Tongue (tissue), 2 donors: ENCODE data around the gene CD101. TPM values are rescaled to one million over a fixed set of nuclear protein-coding genes. Genes with fewer than 3 reads are reported as not detected.

Source experiments
- DNase-seq: peaks from one replicate; pipeline ENCODE4 v3.0.0-alpha.2; 2015
- total RNA-seq: library from RNA; depleted of rRNA; stranded (reverse); fragments of >200 nt; gene quantifications from one replicate; pipeline ENCODE4 v1.2.3, GENCODE V29; 2014

CD101 gene
- total RNA-seq, 1 donor from 2014 or later, result 3.0 TPM

GRCh38 chr1:117014209-117014608 lies 12.6 kb downstream of the CD101 start:
- no peak for DNase-seq

- DNase-seq, result no peak
Measured at GRCh38 chr1:117015724-117016123, 14.2 kb downstream of the CD101 start.

- DNase-seq, result no peak
Measured at GRCh38 chr1:117017062-117017461, 15.5 kb downstream of the CD101 start.

- DNase-seq, result peak; percentile 80
Measured at GRCh38 chr1:117017648-117018047, 16.1 kb downstream of the CD101 start.

GRCh38 chr1:117020526-117021156 lies 19.1 kb downstream of the CD101 start:
- peak; percentile 24 for DNase-seq

GRCh38 chr1:117022114-117022513 lies 20.6 kb downstream of the CD101 start:
- no peak for DNase-seq

GRCh38 chr1:117025568-117025967 lies 24.0 kb downstream of the CD101 start:
- no peak for DNase-seq

- no peak for DNase-seq
Measured at GRCh38 chr1:117026361-117026760, 24.8 kb downstream of the CD101 start.

GRCh38 chr1:117029685-117030084 lies 28.1 kb downstream of the CD101 start:
- no peak for DNase-seq

GRCh38 chr1:117030271-117030877 lies 28.8 kb downstream of the CD101 start:
- DNase-seq, result no peak

- DNase-seq, result no peak
Measured at GRCh38 chr1:117032266-117032665, 30.7 kb downstream of the CD101 start.

GRCh38 chr1:117032681-117033539 lies 31.4 kb downstream of the CD101 start:
- DNase-seq, result no peak

- no peak for DNase-seq
Measured at GRCh38 chr1:117033772-117034171, 32.2 kb downstream of the CD101 start.

- no peak for DNase-seq
Measured at GRCh38 chr1:117034791-117035290, 33.3 kb downstream of the CD101 start.

- no peak for DNase-seq
Measured at GRCh38 chr1:117036018-117036461, 34.5 kb downstream of the CD101 start.

- DNase-seq, result no peak
Measured at GRCh38 chr1:117037802-117038201, 36.2 kb downstream of the CD101 start.

- no peak for DNase-seq
Measured at GRCh38 chr1:117038236-117038635, 36.7 kb downstream of the CD101 start.

- DNase-seq, result no peak
Measured at GRCh38 chr1:117044217-117044616, 42.7 kb downstream of the CD101 start.

GRCh38 chr1:117045644-117046043 lies 44.1 kb downstream of the CD101 start:
- peak; percentile 77 for DNase-seq

- DNase-seq, result no peak
Measured at GRCh38 chr1:117046781-117047180, 45.2 kb downstream of the CD101 start.

GRCh38 chr1:117047271-117047670 lies 45.7 kb downstream of the CD101 start:
- DNase-seq, result no peak

GRCh38 chr1:117049857-117050256 lies 48.3 kb downstream of the CD101 start:
- DNase-seq, result no peak
